ELF-1 (cell line): Measurements from ENCODE around the gene TADA2B.

Source experiments
- DNase-seq: peaks from one replicate; pipeline ENCODE4 v3.0.0-alpha.2; 2016; ENCODE audit warnings: low read depth, low spot score

Gene TADA2B, protein sequence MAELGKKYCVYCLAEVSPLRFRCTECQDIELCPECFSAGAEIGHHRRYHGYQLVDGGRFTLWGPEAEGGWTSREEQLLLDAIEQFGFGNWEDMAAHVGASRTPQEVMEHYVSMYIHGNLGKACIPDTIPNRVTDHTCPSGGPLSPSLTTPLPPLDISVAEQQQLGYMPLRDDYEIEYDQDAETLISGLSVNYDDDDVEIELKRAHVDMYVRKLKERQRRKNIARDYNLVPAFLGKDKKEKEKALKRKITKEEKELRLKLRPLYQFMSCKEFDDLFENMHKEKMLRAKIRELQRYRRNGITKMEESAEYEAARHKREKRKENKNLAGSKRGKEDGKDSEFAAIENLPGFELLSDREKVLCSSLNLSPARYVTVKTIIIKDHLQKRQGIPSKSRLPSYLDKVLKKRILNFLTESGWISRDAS

GRCh38 chr4:7043284-7044136 is at the start of gene TADA2B:
TADA2B (plus strand) TSS chr4:7043372; CDS start chr4:7043580, 208 bp downstream.
- peak; percentile 60 for DNase-seq

- DNase-seq = no peak
Measured at GRCh38 chr4:6996481-6996880, 46.7 kb upstream of the TADA2B start.

DNA sequence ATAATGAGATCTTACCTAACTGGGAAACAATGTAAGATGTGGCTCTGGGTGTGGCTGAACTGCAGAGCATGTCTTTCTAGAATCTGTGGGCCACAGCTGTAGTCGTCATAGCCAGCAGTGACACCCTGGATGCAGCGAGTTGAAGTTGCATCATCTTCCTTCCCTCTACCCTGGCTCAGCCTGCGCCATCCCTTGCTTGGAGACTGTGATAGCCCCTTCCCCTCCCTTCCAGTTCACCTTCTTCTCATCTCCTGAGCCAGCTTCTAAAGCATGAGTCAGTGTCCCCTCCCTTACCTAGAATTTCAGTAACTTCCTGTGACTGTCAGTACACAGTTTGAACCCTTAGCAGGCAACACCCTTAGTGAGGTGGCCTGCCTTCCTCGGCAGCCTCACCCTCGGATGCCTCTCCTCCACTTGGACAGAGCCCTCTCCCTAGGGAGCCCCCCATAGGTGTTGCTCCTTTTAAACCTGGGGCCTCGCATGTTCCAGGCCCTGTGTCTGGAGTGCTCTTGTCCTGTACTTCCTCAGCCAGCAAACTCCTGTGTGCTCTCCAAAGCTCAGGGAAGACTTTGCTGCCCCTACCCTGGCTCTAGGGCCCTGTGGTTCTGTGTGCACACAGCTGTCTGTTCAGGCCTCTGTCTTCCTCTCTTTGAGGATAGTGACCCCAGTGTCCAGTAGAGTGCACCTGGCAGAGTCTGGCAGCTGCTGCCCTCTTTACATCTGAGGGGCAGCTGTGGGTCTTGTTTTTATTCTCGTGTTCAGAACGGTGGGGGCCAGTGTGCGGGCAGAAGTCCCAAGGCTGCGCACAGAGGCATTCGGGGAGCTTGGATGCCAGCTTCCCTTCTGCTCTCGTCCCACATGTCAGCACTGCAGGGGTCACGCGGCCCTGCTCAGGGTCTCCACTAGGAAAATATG is 43.7 kb upstream of the TADA2B start:
- no peak for DNase-seq

DNA sequence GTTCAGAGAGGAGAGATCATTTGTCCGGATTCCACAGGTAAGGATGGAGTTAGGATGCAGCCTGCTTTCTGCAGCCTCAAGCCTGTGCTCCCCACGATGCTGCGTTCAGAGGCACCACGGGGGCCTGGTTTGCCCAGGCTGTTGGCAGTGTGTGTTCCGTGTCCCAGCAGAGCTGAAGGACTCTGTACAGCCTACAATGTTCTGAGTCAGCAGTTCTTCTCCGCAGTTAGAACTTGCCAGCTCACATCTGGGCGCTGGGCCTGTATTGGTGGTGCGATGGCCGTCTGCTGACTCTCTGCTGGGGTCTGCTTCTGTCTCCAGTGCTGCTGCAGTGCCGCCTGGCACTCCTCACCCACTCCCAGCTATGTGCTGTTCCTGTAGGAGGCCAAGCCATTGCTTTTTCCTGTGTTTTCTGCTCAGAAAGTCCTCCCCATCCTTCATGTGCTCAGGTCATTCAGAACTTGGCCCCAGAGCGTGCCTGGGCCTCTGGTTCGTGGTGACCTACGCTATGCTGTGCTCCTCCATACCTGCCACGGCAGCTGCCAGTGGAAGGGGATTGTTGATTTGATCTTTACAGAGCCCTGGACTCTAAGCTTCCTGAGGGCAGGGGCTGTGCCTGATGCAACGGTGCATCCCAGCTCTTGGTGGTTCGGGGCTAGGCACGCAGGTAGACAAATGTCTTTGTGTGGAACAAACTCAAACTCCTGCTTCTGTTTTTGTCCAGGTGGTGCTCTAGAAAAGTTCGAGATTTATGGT is 42.6 kb upstream of the TADA2B start:
- DNase-seq = no peak

GRCh38 chr4:7001271-7001670 is 41.9 kb upstream of the TADA2B start:
- DNase-seq = no peak

GRCh38 chr4:7002336-7002735 is 40.8 kb upstream of the TADA2B start:
- no peak for DNase-seq

GRCh38 chr4:7003176-7003878 is 39.8 kb upstream of the TADA2B start:
- no peak for DNase-seq

DNA sequence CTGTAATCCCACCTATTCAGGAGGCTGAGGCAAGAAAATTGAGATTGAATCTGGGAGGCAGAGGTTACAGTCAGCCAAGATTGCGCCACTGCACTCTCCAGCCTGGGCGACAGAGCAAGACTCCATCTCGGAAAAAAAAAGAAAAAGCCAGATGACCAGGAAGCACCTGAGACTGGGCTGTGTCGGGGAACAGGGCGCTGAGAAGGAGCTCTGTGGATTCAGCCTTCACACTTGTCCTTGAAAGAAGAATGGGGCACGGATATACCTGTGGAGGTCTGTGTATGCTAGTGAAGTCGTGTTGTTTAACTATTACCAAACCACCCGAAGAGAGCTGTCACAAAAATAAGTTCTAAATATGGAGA is 39.3 kb upstream of the TADA2B start:
- no peak for DNase-seq

GRCh38 chr4:7004331-7004730 is 38.8 kb upstream of the TADA2B start:
- peak; percentile 80 for DNase-seq

GRCh38 chr4:7005571-7005970 is 37.6 kb upstream of the TADA2B start:
- DNase-seq = no peak

- DNase-seq = no peak
Measured at GRCh38 chr4:7006411-7006810, 36.8 kb upstream of the TADA2B start.

- peak; percentile 45 for DNase-seq
Measured at GRCh38 chr4:7007142-7007907, 35.8 kb upstream of the TADA2B start.

DNA sequence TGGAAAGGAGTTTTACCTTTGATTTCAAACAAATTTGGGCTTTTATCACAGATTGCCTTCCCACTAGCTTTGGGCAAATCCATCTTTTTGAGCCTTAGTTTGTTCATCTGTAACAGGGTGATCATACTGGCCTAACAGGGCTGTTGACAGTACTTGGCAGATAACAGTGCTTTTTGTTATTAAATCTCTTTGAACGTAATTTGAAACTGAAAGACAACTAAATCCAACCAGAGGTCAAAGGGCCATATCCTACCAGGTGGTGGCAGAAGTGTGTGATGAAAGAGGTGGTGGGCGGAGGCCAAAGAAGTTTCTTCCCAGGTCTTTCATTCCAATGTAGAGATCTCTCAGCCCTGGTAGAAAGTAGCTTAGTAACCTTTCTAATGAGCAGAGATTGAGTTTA is 35.2 kb upstream of the TADA2B start:
- DNase-seq = peak; percentile 43

DNA sequence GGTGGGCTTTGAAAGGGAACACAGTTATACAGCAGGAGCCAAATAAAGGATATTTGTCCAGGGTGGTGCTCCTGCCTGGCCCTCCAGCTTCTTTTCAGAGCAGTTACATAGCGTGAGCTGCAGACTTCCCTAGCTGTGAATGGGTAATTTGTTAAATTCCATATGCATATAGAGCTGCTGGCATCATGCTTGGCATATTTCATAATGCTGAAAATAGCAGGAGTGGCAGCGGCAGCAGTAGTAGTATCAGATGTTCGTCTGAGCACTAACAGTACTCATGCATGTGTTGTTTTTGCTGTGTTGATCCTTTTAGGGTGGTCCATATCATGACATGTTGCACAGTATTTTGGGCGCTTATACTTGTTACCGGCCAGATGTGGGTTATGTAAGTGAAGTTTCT is 33.6 kb upstream of the TADA2B start:
- no peak for DNase-seq

- DNase-seq = no peak
Measured at GRCh38 chr4:7013175-7013574, 30.0 kb upstream of the TADA2B start.

GRCh38 chr4:7014815-7015214 is 28.4 kb upstream of the TADA2B start:
- DNase-seq = no peak

GRCh38 chr4:7015383-7016035 is 27.7 kb upstream of the TADA2B start:
- no peak for DNase-seq

GRCh38 chr4:7016086-7016485 is 27.1 kb upstream of the TADA2B start:
- DNase-seq = no peak

- DNase-seq = no peak
Measured at GRCh38 chr4:7016512-7016911, 26.7 kb upstream of the TADA2B start.
